22Rv1 (cell line): Measurements from ENCODE around the gene DLAT.

Experiments
- CTCF ChIP-seq: fragments of 450-650 bp; IDR thresholded peaks from 2 replicates; pipeline ENCODE4 v1.5.1; 2017; ENCODE audit warnings: mild to moderate bottlenecking
- ZFX ChIP-seq: fragments of 450-650 bp; IDR thresholded peaks from 2 replicates; pipeline ENCODE4 v1.6.1; 2017; ENCODE audit warnings: antibody characterized with exemption, borderline replicate concordance

- TF ChIP-seq CTCF (peak; percentile 20; the same call in 1 of the 2 replicates), ZFX (no peak)
Measured at GRCh38 chr11:112023104-112023503, 2.1 kb upstream of the DLAT start.
